A549 (cell line): Measurements from ENCODE around the gene IRF5. TPM values are rescaled to one million over a fixed set of nuclear protein-coding genes. Genes with fewer than 3 reads are reported as not detected.
A peak's percentile ranks its signal among the peaks of the same experiment; 100 is the strongest.

Experiments
- ATAC-seq, 2 experiments: fragments of 200-7000 bp in 1 of 2; fragments of >200 bp in 1 of 2; cut with Nextera tagmentation in 1 of 2; cut with Tn5 transposase in 1 of 2; 3 replicates each; pipeline versions ENCODE4 v1.8.0 to v1.9.1; 2018 to 2020; ENCODE audit warnings: mild to moderate bottlenecking in 1 of 2, moderate library complexity in 1 of 2
- CTCF ChIA-PET: fragments of 300-600 bp; sonication (Branson Sonifier 250); formaldehyde crosslinking; extraction: SDS; loops from one replicate; lab custom pipeline; 2021; ENCODE audit warnings: antibody characterized with exemption, inconsistent platforms; lab: Yijun Ruan, JAX
- POLR2A ChIA-PET: fragments of 350-600 bp; formaldehyde crosslinking; extraction: SDS; loops from one replicate; lab custom pipeline; 2021; ENCODE audit warnings: antibody characterized with exemption, inconsistent platforms; lab: Yijun Ruan, JAX
- DNase-seq, 2 experiments: peaks; one replicate each; pipeline versions ENCODE4 v3.0.0 to v3.0.0-alpha.2; 2011 to 2016; ENCODE audit warnings: low read depth in 1 of 2, low spot score in 1 of 2
- FAIRE-seq: peaks from 2 replicates; lab custom pipeline; 2011; peaks lifted over from hg19 to GRCh38; lab: Jason Lieb, UNC
- H3K27ac ChIP-seq, 2 experiments: fragments of >200 bp; sonication (Bioruptor Twin); formaldehyde crosslinking; 3 replicates each; pipeline ENCODE4 v1.5.1; 2016 to 2017
- H3K4me1 ChIP-seq: fragments of >200 bp; sonication (Bioruptor Twin); formaldehyde crosslinking; 3 replicates; pipeline ENCODE4 v1.6.1; 2016
- H3K4me2 ChIP-seq: fragments of >200 bp; sonication (Bioruptor Twin); formaldehyde crosslinking; 3 replicates; pipeline ENCODE4 v1.6.1; 2016
- H3K4me3 ChIP-seq: fragments of >200 bp; sonication (Bioruptor Twin); formaldehyde crosslinking; 3 replicates; pipeline ENCODE4 v1.5.1; 2016
- H3K9me3 ChIP-seq: fragments of >200 bp; sonication (Bioruptor Twin); formaldehyde crosslinking; 3 replicates; pipeline ENCODE4 v1.6.1; 2016
- ATOH8 ChIP-seq: fragments of 250-450 bp; sonication (Bioruptor Pico); IDR thresholded peaks from 2 replicates; pipeline ENCODE4 v1.5.0; 2020; ENCODE audit warnings: low read depth, mild to moderate bottlenecking, moderate library complexity
- CBX2 ChIP-seq: fragments of 200-600 bp; sonication (generic); IDR thresholded peaks from 2 replicates; pipeline ENCODE4 v1.6.1; 2016; ENCODE audit warnings: low read depth, mild to moderate bottlenecking, borderline replicate concordance
- CBX8 ChIP-seq: fragments of 200-600 bp; sonication (generic); IDR thresholded peaks from 2 replicates; pipeline ENCODE4 v1.6.1; 2016
- CHD2 ChIP-seq: fragments of 150-350 bp; IDR thresholded peaks from 2 replicates; pipeline ENCODE4 v1.6.1; 2014; ENCODE audit warnings: low read length; ENCODE audit not compliant: partially characterized antibody
- CTCF ChIP-seq: fragments of >200 bp; sonication (Bioruptor Twin); formaldehyde crosslinking; IDR thresholded peaks from 3 replicates; pipeline ENCODE4 v1.5.1; 2016
- E2F6 ChIP-seq: IDR thresholded peaks from 2 replicates; pipeline ENCODE4 v1.6.1; 2012; ENCODE audit warnings: low read depth, borderline replicate concordance
- EHF ChIP-seq: fragments of 250-450 bp; sonication (Bioruptor Pico); IDR thresholded peaks from 2 replicates; pipeline ENCODE4 v1.5.0; 2020; ENCODE audit warnings: mild to moderate bottlenecking
- EHMT2 ChIP-seq: fragments of 200-600 bp; sonication (generic); IDR thresholded peaks from 2 replicates; pipeline ENCODE4 v1.6.1; 2016; ENCODE audit warnings: antibody characterized with exemption, low read depth, mild to moderate bottlenecking, moderate library complexity
- ELK1 ChIP-seq: fragments of 150-350 bp; IDR thresholded peaks from 2 replicates; pipeline ENCODE4 v1.6.1; 2014; ENCODE audit warnings: low read depth, mild to moderate bottlenecking, low read length
- EP300 ChIP-seq, 2 experiments: fragments of >200 bp; sonication (Bioruptor Twin); formaldehyde crosslinking; IDR thresholded peaks; 2 replicates in 1 of 2; 3 replicates in 1 of 2; pipeline ENCODE4 v1.6.1; 2016 to 2017
- ESRRA ChIP-seq: fragments of 150-350 bp; IDR thresholded peaks from 2 replicates; pipeline ENCODE4 v1.6.1; 2014; ENCODE audit warnings: mild to moderate bottlenecking, low read length, borderline replicate concordance
- GATA3 ChIP-seq: IDR thresholded peaks from 2 replicates; pipeline ENCODE4 v1.6.1; 2012; ENCODE audit warnings: borderline replicate concordance
- HEYL ChIP-seq: fragments of 250-450 bp; sonication (Bioruptor Pico); IDR thresholded peaks from 2 replicates; pipeline ENCODE4 v1.8.0; 2021; ENCODE audit warnings: mild to moderate bottlenecking, moderate library complexity
- HMGXB4 ChIP-seq: fragments of 250-450 bp; sonication (Bioruptor Pico); IDR thresholded peaks from 2 replicates; pipeline ENCODE4 v1.5.0; 2021; ENCODE audit warnings: mild to moderate bottlenecking, moderate library complexity, borderline replicate concordance
- HOXA7 ChIP-seq: fragments of 250-450 bp; sonication (Bioruptor Pico); IDR thresholded peaks from 2 replicates; pipeline ENCODE4 v1.5.0; 2020; ENCODE audit warnings: mild to moderate bottlenecking, moderate library complexity
- HOXB13 ChIP-seq: fragments of 250-450 bp; sonication (Bioruptor Pico); IDR thresholded peaks from 2 replicates; pipeline ENCODE4 v1.5.0; 2020; ENCODE audit warnings: low read depth, mild to moderate bottlenecking, moderate library complexity
- HOXB5 ChIP-seq: fragments of 250-450 bp; sonication (Bioruptor Pico); IDR thresholded peaks from 2 replicates; pipeline ENCODE4 v1.5.0; 2020; ENCODE audit warnings: mild to moderate bottlenecking, moderate library complexity
- KDM1A ChIP-seq: fragments of 200-600 bp; sonication (generic); IDR thresholded peaks from 2 replicates; pipeline ENCODE4 v1.6.1; 2016; ENCODE audit warnings: low read depth, mild to moderate bottlenecking
- MAZ ChIP-seq: fragments of 150-350 bp; IDR thresholded peaks from 2 replicates; pipeline ENCODE4 v1.6.1; 2014; ENCODE audit warnings: antibody characterized with exemption, low read depth, low read length, borderline replicate concordance
- MYC ChIP-seq: IDR thresholded peaks from 2 replicates; pipeline ENCODE4 v1.6.1; 2012; ENCODE audit warnings: mild to moderate bottlenecking, inconsistent platforms, low read length, improper control_type of control experiment, borderline replicate concordance
- NFE2L2 ChIP-seq: fragments of 150-350 bp; conservative IDR thresholded peaks from 2 replicates; pipeline ENCODE4 v1.6.1; 2014; ENCODE audit warnings: low read length
- NPAS2 ChIP-seq: fragments of 250-450 bp; sonication (Bioruptor Pico); IDR thresholded peaks from 2 replicates; pipeline ENCODE4 v1.8.0; 2022; ENCODE audit warnings: mild to moderate bottlenecking, moderate library complexity, borderline replicate concordance
- PHF8 ChIP-seq: fragments of 200-600 bp; sonication (generic); IDR thresholded peaks from 2 replicates; pipeline ENCODE4 v1.6.1; 2016; ENCODE audit warnings: low read depth, mild to moderate bottlenecking, antibody characterized with exemption, moderate library complexity, borderline replicate concordance
- POLR2A ChIP-seq: IDR thresholded peaks from 2 replicates; pipeline ENCODE4 v1.6.1; 2012; ENCODE audit warnings: mild to moderate bottlenecking, low read length
- RAD21 ChIP-seq, 2 experiments: fragments of >200 bp in 1 of 2; sonication (Bioruptor Twin) in 1 of 2; formaldehyde crosslinking in 1 of 2; IDR thresholded peaks in 1 of 2; conservative IDR thresholded peaks in 1 of 2; 2 replicates in 1 of 2; 3 replicates in 1 of 2; pipeline ENCODE4 v1.6.1; 2012 to 2018; ENCODE audit warnings: inconsistent platforms in 1 of 2
- RNF2 ChIP-seq: fragments of 200-600 bp; sonication (generic); IDR thresholded peaks from 2 replicates; pipeline ENCODE4 v1.6.1; 2016; ENCODE audit warnings: low read depth, mild to moderate bottlenecking, antibody characterized with exemption, moderate library complexity, borderline replicate concordance
- SREBF2 ChIP-seq: fragments of 450-650 bp; IDR thresholded peaks from 2 replicates; pipeline ENCODE4 v1.6.1; 2014; ENCODE audit warnings: mild to moderate bottlenecking, moderate library complexity
- ZC3H11A ChIP-seq: fragments of 450-650 bp; IDR thresholded peaks from 2 replicates; pipeline ENCODE4 v1.6.1; 2014; ENCODE audit warnings: antibody characterized with exemption, mild to moderate bottlenecking
- ZFP36 ChIP-seq: fragments of 450-650 bp; IDR thresholded peaks from 2 replicates; pipeline ENCODE4 v1.6.1; 2014; ENCODE audit warnings: borderline replicate concordance; ENCODE audit not compliant: partially characterized antibody
- ZNF302 ChIP-seq: fragments of 250-450 bp; sonication (Bioruptor Pico); IDR thresholded peaks from 2 replicates; pipeline ENCODE4 v1.9.0; 2021; ENCODE audit warnings: inconsistent platforms, mild to moderate bottlenecking, moderate library complexity
- WGBS: methylation state at CpG from one replicate; pipeline ENCODE4 v1.1.6; 2017; ENCODE audit errors: missing lambda C conversion rate; 5-methylcytosine and 5-hydroxymethylcytosine counted together
- polyA minus RNA-seq: library from RNA; depleted of rRNA, polyadenylated mRNA; stranded (reverse); fragments of >200 nt; gene quantifications from 2 replicates; pipeline ENCODE4 v1.2.3, GENCODE V29; 2011; rRNA and poly(A)+ RNA removed
- polyA plus RNA-seq, 4 experiments: library from polyadenylated mRNA; depleted of rRNA in 3 of 4; stranded (reverse); fragments of >200 nt; fragmentation: RNase III in 1 of 4; extraction: RNeasy Plus Mini Kit Qiagen cat#74134 plus additional on column Dnase treatment in 1 of 4; gene quantifications; 2 replicates in 3 of 4; 3 replicates in 1 of 4; pipeline ENCODE4 v1.2.3, GENCODE V29; 2011 to 2017

The IRF5 gene
- polyA plus RNA-seq (2011; rRNA removed) (5.5 and 6.5 TPM in 2 replicates), polyA plus RNA-seq (2017; fragmentation: RNase III; extraction: RNeasy Plus Mini Kit Qiagen cat#74134 plus additional on column Dnase treatment) (6.1 to 9.7 TPM (median 8.7 TPM) in 3 replicates), polyA minus RNA-seq (9.4 and 14.7 TPM in 2 replicates)
- 8.4 and 11.0 TPM in 2 replicates for polyA plus RNA-seq (2012; cell fraction: cytosol; rRNA removed)
- polyA plus RNA-seq (2012; cell fraction: nucleus; rRNA removed), result 24.9 and 30.2 TPM in 2 replicates

- H3K4me2 ChIP-seq, result peak within 1 kb of the TSS; percentile 93
- TF ChIP-seq E2F6 (0 out of 2 replicates have a peak, but pooled peaks have one; percentile 51), EHMT2 (no peak), HMGXB4 (CRISPR knock-in tag) (no peak), SREBF2 (no peak), ZC3H11A (no peak), CHD2 (no peak), ZFP36 (no peak), HOXB5 (no peak), ZNF302 (CRISPR knock-in tag) (no peak), ATOH8 (CRISPR knock-in tag) (no peak), CBX2 (no peak), POLR2A (peak; percentile 63), HOXB13 (no peak), PHF8 (peak; percentile 63), KDM1A (no peak), NPAS2 (CRISPR knock-in tag) (no peak), HEYL (no peak), CTCF (no peak), ESRRA (no peak), EP300 (IDR thresholded peaks at IDR 0.05) (no peak), MAZ (no peak), GATA3 (no peak), ELK1 (no peak), MYC (no peak), HOXA7 (no peak), NFE2L2 (no peak), RAD21 (conservative IDR thresholded peaks at IDR 0.05 in 1 of 2, IDR thresholded peaks at IDR 0.05 in 1 of 2) (no peak), EHF (CRISPR knock-in tag) (no peak), RNF2 (0 out of 2 replicates have a peak, but pooled peaks have one; percentile 26), CBX8 (no peak)
- TF ChIP-seq, all 56 proteins: peak for 4
- DNase-seq (peak; percentile 37 to 63), FAIRE-seq (no peak), ATAC-seq (peak; percentile 78 to 87)
- H3K4me1 ChIP-seq, result peaks cover 12% of the 10 kb centered on the region
- peak within 1 kb of the TSS; percentile 80 for H3K4me3 ChIP-seq
- peak within 1 kb of the TSS; percentile 79 to 88 for H3K27ac ChIP-seq
- POLR2A ChIA-PET, result interaction anchor here (0.6 to 0.9 kb wide), 4 partner anchors 11 to 405 kb away, joined by 3 to 4 read pairs (median 3); no protein-coding TSS in a partner anchor
- 0% methylated on average over 2 of the region's 83 CpGs for WGBS
- H3K9me3 ChIP-seq, result no peaks in the 10 kb centered on the region
- CTCF ChIA-PET, result interaction anchor here (0.7 to 1.6 kb wide), 3 partner anchors 9 to 54 kb away, joined by 3 to 5 read pairs (median 3); no protein-coding TSS in a partner anchor
These were observed at the start of gene IRF5 for GRCh38 chr7:128937647-128938543. IRF5 (plus strand) TSS chr7:128937927; CDS start chr7:128942082, 4,155 bp downstream.
